Uterus (tissue), 2 donors: ENCODE data around the gene TPRA1.

Experiments used
- CTCF ChIP-seq, 4 experiments: fragments of 200-600 bp in 2 of 4; fragments of 450-650 bp in 2 of 4; sonication (generic) in 2 of 4; IDR thresholded peaks; one replicate each; pipeline ENCODE4 v1.5.1; 2016 to 2019; ENCODE audit warnings: antibody characterized with exemption in 4 of 4, mild to moderate bottlenecking in 2 of 4, moderate library complexity in 1 of 4
- POLR2A ChIP-seq, 2 donors: fragments of 450-650 bp; IDR thresholded peaks; one replicate each; pipeline ENCODE4 v1.6.1; 2016; ENCODE audit warnings: antibody characterized with exemption in 2 of 2, mild to moderate bottlenecking in 1 of 2, moderate library complexity in 1 of 2

GRCh38 chr3:127608362-127608718 is 17.8 kb upstream of the TPRA1 start:
- TF ChIP-seq CTCF (IDR thresholded peaks at IDR 0.05) (no peak), POLR2A (IDR thresholded peaks at IDR 0.05) (no peak)
